ENCODE results near the gene CCDC93. TPM values are rescaled to one million over a fixed set of nuclear protein-coding genes. Genes with fewer than 3 reads are reported as not detected.

The CCDC93 gene
- total RNA-seq, 1 donor from 2014 or later = 37.8 TPM

DNA sequence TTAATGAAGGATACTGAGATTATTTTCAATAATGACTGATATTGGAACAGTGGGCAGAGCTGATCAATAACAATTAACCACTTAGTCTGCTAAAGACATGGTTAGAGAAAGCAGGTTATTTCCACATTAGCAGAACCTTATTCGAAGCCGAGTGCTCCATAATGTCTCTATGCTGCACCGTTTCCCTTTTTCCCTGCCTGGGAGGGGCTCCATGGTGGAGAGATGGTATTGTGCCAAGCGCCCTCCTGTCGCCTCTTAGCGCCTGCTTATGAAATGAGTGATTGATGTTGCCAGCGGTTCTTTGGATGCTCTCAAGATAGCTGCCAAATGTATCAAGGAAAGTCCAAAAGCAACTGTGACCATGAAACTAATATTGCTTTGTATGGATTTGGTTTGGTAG is 39.8 kb upstream of the CCDC93 start:
- TF ChIP-seq, protein P1, sequence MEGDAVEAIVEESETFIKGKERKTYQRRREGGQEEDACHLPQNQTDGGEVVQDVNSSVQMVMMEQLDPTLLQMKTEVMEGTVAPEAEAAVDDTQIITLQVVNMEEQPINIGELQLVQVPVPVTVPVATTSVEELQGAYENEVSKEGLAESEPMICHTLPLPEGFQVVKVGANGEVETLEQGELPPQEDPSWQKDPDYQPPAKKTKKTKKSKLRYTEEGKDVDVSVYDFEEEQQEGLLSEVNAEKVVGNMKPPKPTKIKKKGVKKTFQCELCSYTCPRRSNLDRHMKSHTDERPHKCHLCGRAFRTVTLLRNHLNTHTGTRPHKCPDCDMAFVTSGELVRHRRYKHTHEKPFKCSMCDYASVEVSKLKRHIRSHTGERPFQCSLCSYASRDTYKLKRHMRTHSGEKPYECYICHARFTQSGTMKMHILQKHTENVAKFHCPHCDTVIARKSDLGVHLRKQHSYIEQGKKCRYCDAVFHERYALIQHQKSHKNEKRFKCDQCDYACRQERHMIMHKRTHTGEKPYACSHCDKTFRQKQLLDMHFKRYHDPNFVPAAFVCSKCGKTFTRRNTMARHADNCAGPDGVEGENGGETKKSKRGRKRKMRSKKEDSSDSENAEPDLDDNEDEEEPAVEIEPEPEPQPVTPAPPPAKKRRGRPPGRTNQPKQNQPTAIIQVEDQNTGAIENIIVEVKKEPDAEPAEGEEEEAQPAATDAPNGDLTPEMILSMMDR (IDR thresholded peaks at IDR 0.05) = no peak
- no peak for ATAC-seq

DNA sequence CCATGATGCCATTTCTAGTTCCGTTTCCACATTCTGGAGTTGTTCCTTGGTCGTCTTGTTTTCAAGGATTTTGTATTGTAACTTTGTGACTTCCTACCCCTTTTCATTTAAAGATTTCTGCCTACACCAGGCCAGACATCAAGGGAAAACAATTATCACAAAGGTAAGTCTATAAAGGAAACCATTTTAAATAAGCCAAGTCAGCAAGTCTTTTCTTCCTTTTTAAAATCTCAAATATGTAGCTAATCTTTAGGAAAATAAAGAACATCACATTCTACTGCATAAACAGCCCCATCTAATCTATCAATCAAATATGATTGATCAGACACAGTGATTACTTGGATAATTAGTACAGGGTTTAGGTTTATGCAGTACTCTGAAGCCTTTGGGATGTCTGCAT is 38.6 kb upstream of the CCDC93 start:
- Histone ChIP-seq H3K9me3 (no peaks in the 10 kb centered on the region), H3K27me3 (peaks cover 10% of the 10 kb centered on the region), H3K27ac (no peak overlapping the region), H3K4me3 (no peak overlapping the region), H3K4me1 (peaks cover 1% of the 10 kb centered on the region), H3K36me3 (no peaks in the 10 kb centered on the region)
- no peak for DNase-seq
- intact Hi-C loops (cut with DNase I) = no loop called here
- TF ChIP-seq, protein P1 (IDR thresholded peaks at IDR 0.05) = no peak
- no peak for ATAC-seq

More for the DNA sequence above, 39.8 kb upstream of the CCDC93 start:
- no peaks in the 10 kb centered on the region for H3K4me1 ChIP-seq
- DNase-seq = no peak
- peaks cover 10% of the 10 kb centered on the region for H3K27me3 ChIP-seq
- no peaks in the 10 kb centered on the region for H3K36me3 ChIP-seq
- H3K27ac ChIP-seq = no peak overlapping the region
- H3K4me3 ChIP-seq = no peak overlapping the region
- no peaks in the 10 kb centered on the region for H3K9me3 ChIP-seq
- intact Hi-C loops (cut with DNase I) = no loop called here

DNA sequence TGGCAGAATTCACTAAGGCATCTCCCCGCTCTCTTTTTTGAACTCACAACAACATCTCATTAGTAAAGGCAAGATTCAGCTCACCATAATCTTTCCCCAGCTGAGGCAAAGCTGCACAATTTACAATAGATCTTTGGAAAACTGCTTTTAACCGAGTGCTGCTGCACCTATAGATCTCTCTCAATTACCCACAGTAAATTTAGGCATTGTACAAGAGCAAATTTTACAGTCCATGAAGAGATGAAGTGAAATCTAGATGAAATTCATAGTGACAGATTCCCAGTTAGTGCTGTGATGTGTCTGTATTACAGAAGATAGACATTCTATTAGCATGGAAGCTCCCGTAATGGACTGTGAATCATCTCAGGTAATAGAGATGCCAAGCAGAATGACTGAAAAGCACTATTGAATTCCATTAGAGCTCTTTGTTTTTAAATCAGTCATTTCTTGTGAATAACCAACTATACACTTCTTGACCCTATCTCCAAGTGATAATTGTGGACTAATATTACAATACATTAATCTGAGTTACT is 38.0 kb upstream of the CCDC93 start:
- Histone ChIP-seq H3K9me3 (no peaks in the 10 kb centered on the region), H3K27ac (no peak overlapping the region), H3K4me1 (peaks cover 7% of the 10 kb centered on the region), H3K4me3 (no peak overlapping the region), H3K27me3 (peaks cover 14% of the 10 kb centered on the region), H3K36me3 (no peaks in the 10 kb centered on the region)
- no peak for DNase-seq
- intact Hi-C loops (cut with DNase I) = no loop called here
- TF ChIP-seq, protein P1 (IDR thresholded peaks at IDR 0.05) = no peak
- no peak for ATAC-seq

DNA sequence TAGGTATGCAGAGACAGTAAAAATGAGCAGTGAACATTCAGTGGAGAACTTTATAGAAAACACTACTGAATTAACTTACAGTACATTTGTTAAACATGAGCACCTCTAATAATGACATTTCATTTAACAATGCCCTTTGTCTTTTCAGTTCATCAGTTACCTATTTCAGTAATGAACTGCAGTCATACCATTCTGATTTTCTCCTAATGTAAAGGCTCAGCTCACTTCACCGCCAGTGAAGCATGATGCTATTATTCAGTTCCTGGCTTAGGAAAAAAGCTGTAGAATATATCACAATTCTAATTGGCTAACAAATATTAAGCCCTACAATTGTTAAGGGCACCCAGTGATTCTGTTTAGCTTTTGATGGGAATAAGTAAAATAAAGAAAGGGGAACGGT is 37.1 kb upstream of the CCDC93 start:
- DNase-seq (no peak), ATAC-seq (no peak)
- TF ChIP-seq, protein P1 (IDR thresholded peaks at IDR 0.05) = no peak
- Histone ChIP-seq H3K27me3 (peaks cover 14% of the 10 kb centered on the region), H3K4me3 (no peak overlapping the region), H3K27ac (no peak overlapping the region), H3K4me1 (peaks cover 8% of the 10 kb centered on the region), H3K36me3 (no peaks in the 10 kb centered on the region), H3K9me3 (no peaks in the 10 kb centered on the region)
- intact Hi-C loops (cut with DNase I) = no loop called here

DNA sequence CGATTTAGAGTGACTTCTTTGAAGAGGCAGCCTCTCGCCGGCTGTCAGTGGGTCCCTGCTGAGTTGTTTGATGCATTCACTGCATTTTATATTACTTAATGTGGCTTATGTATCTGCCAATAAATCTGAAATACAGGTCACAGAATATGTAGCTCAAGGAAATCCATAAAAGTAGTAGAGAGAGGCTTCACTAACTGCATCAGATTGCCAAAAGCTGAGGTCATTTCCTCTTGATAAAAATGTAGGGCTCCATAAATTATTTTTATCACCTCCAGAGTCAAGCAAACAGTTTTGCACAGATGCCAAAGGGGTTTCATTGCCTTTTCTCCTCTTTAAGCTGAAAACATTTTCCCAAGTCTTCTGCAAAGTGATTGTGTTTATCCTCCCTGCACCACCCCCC is 36.5 kb upstream of the CCDC93 start:
- intact Hi-C loops (cut with DNase I) = no loop called here
- DNase-seq = no peak

More for the DNA sequence above, 36.5 kb upstream of the CCDC93 start:
- H3K9me3 ChIP-seq = no peaks in the 10 kb centered on the region
- ATAC-seq = no peak
- H3K36me3 ChIP-seq = no peaks in the 10 kb centered on the region
- peaks cover 14% of the 10 kb centered on the region for H3K27me3 ChIP-seq
- H3K4me3 ChIP-seq = no peak overlapping the region
- peaks cover 8% of the 10 kb centered on the region for H3K4me1 ChIP-seq
- H3K27ac ChIP-seq = no peak overlapping the region
- TF ChIP-seq, protein P1 (IDR thresholded peaks at IDR 0.05) = no peak
